GM21825 (cell line): ENCODE results near the gene SEZ6L2.

ENCODE experiments used
- ATAC-seq: cut with Tn5 transposase; IDR thresholded peaks from one replicate; pipeline ENCODE4 v1.9.1; 2021; ENCODE audit warnings: mild to moderate bottlenecking, moderate library complexity; ENCODE audit not compliant: unreplicated experiment

Gene SEZ6L2

DNA sequence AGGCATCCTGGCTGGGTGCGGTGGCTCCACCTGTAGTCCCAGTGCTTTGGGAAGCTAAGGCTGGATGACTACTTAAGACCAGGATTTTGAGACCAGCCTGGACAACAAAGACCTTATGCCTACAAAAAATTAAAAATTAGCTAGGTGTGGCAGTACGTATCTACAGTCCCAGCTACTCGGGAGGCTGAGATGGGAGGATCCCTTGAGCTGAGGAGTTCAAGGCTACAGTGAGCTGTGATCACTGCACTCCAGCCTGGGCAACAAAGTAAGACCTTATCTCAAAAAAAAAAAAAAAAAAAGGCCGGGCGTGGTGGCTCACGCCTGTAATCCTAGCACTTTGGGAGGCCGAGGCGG, 73.0 kb downstream of the SEZ6L2 start:
- no peak for ATAC-seq

GRCh38 chr16:29825145-29826044, 74.0 kb downstream of the SEZ6L2 start:
- ATAC-seq: no peak

GRCh38 chr16:29824589-29825144, 74.7 kb downstream of the SEZ6L2 start:
- no peak for ATAC-seq

- no peak for ATAC-seq
Observed at GRCh38 chr16:29821643-29822115, 77.7 kb downstream of the SEZ6L2 start.
